K562 (cell line): ENCODE measurements around the gene TLR5. TPM values are rescaled to one million over a fixed set of nuclear protein-coding genes. Genes with fewer than 3 reads are reported as not detected.

Source experiments
- GABPA ChIP-seq: fragments of 200-800 bp; sonication (Bioruptor generic); conservative IDR thresholded peaks from 2 replicates; pipeline ENCODE4 v1.6.1; 2016; ENCODE audit warnings: low read depth, missing genetic modification characterization, missing compliant biosample characterization
- polyA plus RNA-seq, 8 experiments: library from polyadenylated mRNA; depleted of rRNA in 4 of 8; stranded (reverse) in 5 of 8; unstranded in 3 of 8; fragments of >200 nt; fragmentation: Nextera tagmentation in 2 of 8; fragmentation: Illumina TruSeq in 1 of 8; extraction: Ambion mirVana in 2 of 8; extraction: Trizol in 1 of 8; gene quantifications; 2 replicates each; pipeline versions ENCODE4 v1.2.1 to v1.2.3, GENCODE V29; 2011 to 2014; ENCODE audit warnings: inconsistent platforms in 1 of 8, missing spikeins in 1 of 8
- total RNA-seq, 7 experiments: library from RNA; depleted of rRNA in 6 of 7; stranded (reverse); fragments of >200 nt in 6 of 7; fragmentation: Illumina TruSeq in 2 of 7; extraction: Trizol in 2 of 7; gene quantifications; 2 replicates each; pipeline versions ENCODE4 v1.2.1 to v1.2.3, GENCODE V29; 2011 to 2021; ENCODE audit warnings: low replicate concordance in 1 of 7
- TF ChIP-seq, protein P1 (sequence below), 2 experiments: fragments of 450-650 bp in 1 of 2; sonication (generic) in 1 of 2; formaldehyde crosslinking in 1 of 2; IDR thresholded peaks; 2 replicates each; pipeline versions ENCODE4 v1.7.1 to v1.9.0; 2016 to 2022; ENCODE audit warnings: inconsistent platforms in 1 of 2, mild to moderate bottlenecking in 1 of 2, missing genetic modification reagents in 1 of 2

TLR5 gene
- total and polyA plus RNA-seq, 9 of the 15 experiments (the other 6 are each of a cell fraction or from before 2014, with no cell fraction given), result 0.93 to 7.4 (median 1.9) TPM

DNA sequence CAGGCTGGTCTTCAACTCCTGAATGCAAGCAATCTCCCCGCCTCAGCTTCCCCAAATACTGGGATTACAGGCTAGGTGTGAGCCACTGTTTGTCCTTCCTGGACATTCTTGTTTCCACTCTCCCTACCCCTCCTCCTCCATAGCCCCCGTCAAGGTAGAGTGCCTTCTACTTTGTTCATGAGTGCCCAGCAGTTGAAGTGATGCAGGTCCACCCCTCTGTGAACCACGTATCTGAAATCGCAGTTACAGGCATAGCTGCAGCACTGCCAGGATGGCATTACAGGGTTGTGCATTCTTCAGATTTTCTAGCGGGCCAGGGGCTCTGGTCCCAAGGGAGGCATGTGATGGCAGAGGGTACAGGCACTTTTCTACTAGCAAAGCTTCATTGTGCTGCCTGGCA lies 7.4 kb upstream of the TLR5 start (continued):
- TF ChIP-seq, protein P1, sequence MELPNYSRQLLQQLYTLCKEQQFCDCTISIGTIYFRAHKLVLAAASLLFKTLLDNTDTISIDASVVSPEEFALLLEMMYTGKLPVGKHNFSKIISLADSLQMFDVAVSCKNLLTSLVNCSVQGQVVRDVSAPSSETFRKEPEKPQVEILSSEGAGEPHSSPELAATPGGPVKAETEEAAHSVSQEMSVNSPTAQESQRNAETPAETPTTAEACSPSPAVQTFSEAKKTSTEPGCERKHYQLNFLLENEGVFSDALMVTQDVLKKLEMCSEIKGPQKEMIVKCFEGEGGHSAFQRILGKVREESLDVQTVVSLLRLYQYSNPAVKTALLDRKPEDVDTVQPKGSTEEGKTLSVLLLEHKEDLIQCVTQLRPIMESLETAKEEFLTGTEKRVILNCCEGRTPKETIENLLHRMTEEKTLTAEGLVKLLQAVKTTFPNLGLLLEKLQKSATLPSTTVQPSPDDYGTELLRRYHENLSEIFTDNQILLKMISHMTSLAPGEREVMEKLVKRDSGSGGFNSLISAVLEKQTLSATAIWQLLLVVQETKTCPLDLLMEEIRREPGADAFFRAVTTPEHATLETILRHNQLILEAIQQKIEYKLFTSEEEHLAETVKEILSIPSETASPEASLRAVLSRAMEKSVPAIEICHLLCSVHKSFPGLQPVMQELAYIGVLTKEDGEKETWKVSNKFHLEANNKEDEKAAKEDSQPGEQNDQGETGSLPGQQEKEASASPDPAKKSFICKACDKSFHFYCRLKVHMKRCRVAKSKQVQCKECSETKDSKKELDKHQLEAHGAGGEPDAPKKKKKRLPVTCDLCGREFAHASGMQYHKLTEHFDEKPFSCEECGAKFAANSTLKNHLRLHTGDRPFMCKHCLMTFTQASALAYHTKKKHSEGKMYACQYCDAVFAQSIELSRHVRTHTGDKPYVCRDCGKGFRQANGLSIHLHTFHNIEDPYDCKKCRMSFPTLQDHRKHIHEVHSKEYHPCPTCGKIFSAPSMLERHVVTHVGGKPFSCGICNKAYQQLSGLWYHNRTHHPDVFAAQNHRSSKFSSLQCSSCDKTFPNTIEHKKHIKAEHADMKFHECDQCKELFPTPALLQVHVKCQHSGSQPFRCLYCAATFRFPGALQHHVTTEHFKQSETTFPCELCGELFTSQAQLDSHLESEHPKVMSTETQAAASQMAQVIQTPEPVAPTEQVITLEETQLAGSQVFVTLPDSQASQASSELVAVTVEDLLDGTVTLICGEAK (IDR thresholded peaks at IDR 0.05), result no peak
- TF ChIP-seq, protein P1 (CRISPR knock-in tag; IDR thresholded peaks at IDR 0.05), result no peak
- TF ChIP-seq GABPA (tag), result no peak
